ENCODE data around the gene TMOD3. TPM values are rescaled to one million over a fixed set of nuclear protein-coding genes. Genes with fewer than 3 reads are reported as not detected.
A peak's percentile ranks its signal among the peaks of the same experiment; 100 is the strongest.

Gene TMOD3
- total and polyA plus RNA-seq, 2 of the 4 experiments (the other 2 are of a cell fraction): 10.7 to 22.0 TPM

DNA sequence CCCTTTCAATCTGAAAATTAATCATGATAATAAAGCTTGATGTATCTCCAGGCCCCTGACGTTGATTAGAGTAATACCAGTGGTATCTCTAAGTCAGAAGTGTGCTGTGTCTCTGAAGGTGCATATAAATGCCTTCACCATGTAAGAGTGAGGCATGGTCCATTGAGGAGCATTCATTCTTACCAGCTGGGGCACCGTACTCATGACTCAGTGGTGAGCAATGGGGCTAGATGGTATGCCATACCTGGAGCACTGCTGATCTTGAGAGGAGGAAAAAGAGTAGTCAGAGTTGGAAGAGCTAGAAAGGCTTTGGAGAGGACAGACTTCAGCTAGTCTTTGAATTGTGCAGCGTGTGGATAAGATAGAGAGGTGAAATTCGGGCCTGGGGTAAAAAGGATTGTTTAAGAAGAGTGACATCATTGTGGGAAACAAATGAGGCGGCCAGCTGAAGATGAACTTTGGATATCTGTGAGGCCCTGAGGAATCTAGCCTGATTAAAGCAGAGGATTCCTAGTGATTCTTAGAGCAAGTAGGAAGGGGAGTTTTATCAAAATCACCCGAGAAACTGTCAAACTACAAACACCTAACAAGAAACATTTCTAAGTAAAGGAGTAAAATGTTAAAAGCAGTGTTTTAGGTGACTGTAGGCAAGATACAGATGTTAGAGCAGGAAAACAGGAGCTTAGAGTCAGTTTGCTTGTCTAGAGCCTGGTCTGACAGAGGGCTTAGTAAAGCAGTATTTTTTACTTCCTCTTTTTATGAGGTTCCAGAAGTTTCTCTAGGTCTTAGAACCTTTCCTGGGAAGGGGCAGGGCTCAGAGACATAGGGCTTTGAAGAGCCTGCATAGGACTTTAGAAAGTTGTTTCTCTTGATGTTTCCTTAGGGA lies 13.6 kb downstream of the TMOD3 start:
- Histone ChIP-seq H3K4ac (ENCODE audit: low read depth, low read length) (peak overlapping the region; percentile 54; the same call in 1 of the 2 replicates), H3K27me3 (ENCODE audit: control insufficient read depth, insufficient read depth, low read length) (no peaks in the 10 kb centered on the region), H2AK5ac (ENCODE audit: low read depth, low read length) (peak overlapping the region; percentile 25; the same call in 1 of the 2 replicates), H3K4me3 (ENCODE audit: insufficient read depth, low read depth, low read length) (no peak overlapping the region), H4K5ac (ENCODE audit: low read depth, low read length) (peak overlapping the region; percentile 13; the same call in 1 of the 2 replicates), H3K79me1 (ENCODE audit: low read depth in 1 of 2, low read length in 2 of 2) (peaks cover 19 to 86% of the 10 kb centered on the region in 2 experiments; a peak in 3 of 4 replicates), H4K20me1 (ENCODE audit: insufficient read depth, low read length) (peaks cover 89% of the 10 kb centered on the region), H3K4me1 (ENCODE audit: control insufficient read depth, insufficient read depth, low read length) (peaks cover 22% of the 10 kb centered on the region), H2AFZ (replicated peaks; ENCODE audit: low read length, poor library complexity) (no peak overlapping the region), H2BK15ac (ENCODE audit: low read depth, low read length) (no peak overlapping the region), H2BK20ac (ENCODE audit: low read depth, low read length) (no peak overlapping the region), H3K36me3 (ENCODE audit: control insufficient read depth, insufficient read depth, low read length) (no peaks in the 10 kb centered on the region), H4K91ac (ENCODE audit: insufficient read depth, low read depth, low read length) (0 out of 2 replicates have a peak overlapping the region, but pooled peaks have one; percentile 5), H3K56ac (ENCODE audit: extremely low read depth, insufficient read depth, low read length) (0 out of 2 replicates have a peak overlapping the region, but pooled peaks have one; percentile 34), H3K4me2 (ENCODE audit: low read depth, low read length) (peak overlapping the region; percentile 66; the same call in 1 of the 2 replicates), H3K9me3 (ENCODE audit: control insufficient read depth, insufficient read depth, low read length) (no peaks in the 10 kb centered on the region), H4K8ac (ENCODE audit: low read depth in 2 of 2, low read length in 2 of 2) (peak overlapping the region in 1 of 2 experiments; percentile 44; a peak in 3 of 4 replicates), H3K23ac (ENCODE audit: low read depth, low read length) (peak overlapping the region; percentile 72), H3K9me1 (ENCODE audit: insufficient read depth, low read length) (peaks cover 21% of the 10 kb centered on the region), H2BK120ac (ENCODE audit: low read depth, low read length) (0 out of 2 replicates have a peak overlapping the region, but pooled peaks have one; percentile 13), H3K27ac (ENCODE audit: insufficient read depth, low read length) (peak overlapping the region; percentile 8; the same call in 1 of the 2 replicates), H3K9ac (ENCODE audit: low read depth, low read length) (peak overlapping the region; percentile 49; the same call in 1 of the 2 replicates), H3K18ac (ENCODE audit: low read depth, low read length) (peak overlapping the region; percentile 37; the same call in 1 of the 2 replicates), H2AK9ac (replicated peaks; ENCODE audit: low read depth, low read length, poor library complexity) (no peak overlapping the region), H3K14ac (replicated peaks; ENCODE audit: low read depth, low read length) (peak overlapping the region; percentile 53), H2BK5ac (ENCODE audit: low read depth, low read length, poor library complexity, severe bottlenecking) (peak overlapping the region; percentile 71)
- peak; percentile 79 for DNase-seq
- ChIA-PET CTCF (interaction anchor here (0.5 to 0.9 kb wide), 2 partner anchors 57 to 81 kb away, joined by 3 to 4 read pairs; no protein-coding TSS in a partner anchor), POLR2A (ENCODE audit: unreplicated experiment) (no interaction called here)
- in situ Hi-C loops (cut with MboI; ENCODE audit: low sequenced_read_pairs): no loop called here
- intact Hi-C loops (cut with micrococcal nuclease): no loop called here
- ATAC-seq (ENCODE audit: low read depth): peak; percentile 74
- BruUV-seq (replicated peaks): no TSS peak
- 21% methylated on average over 2 of the region's 6 CpGs; no CpG with 5 or more reads in 1 of the 2 experiments for WGBS, 2 experiments (ENCODE audit: extremely low coverage in 2 of 2, insufficient read length in 1 of 2)
- dilution Hi-C loops (cut with HindIII; ENCODE audit: low sequenced_read_pairs, unreplicated experiment): no loop called here
- TF ChIP-seq FOS (IDR thresholded peaks at IDR 0.05; ENCODE audit: low read depth, low read length) (peak; percentile 27; the same call in 1 of the 2 replicates), CHD1 (IDR thresholded peaks at IDR 0.05; ENCODE audit: low read depth, low read length) (no peak), CEBPB (IDR thresholded peaks at IDR 0.05; ENCODE audit: low read depth, low read length) (no peak), BHLHE40 (IDR thresholded peaks at IDR 0.05; ENCODE audit: low read depth, low read length) (no peak), NFE2L2 (IDR thresholded peaks at IDR 0.05; ENCODE audit: low read depth, low read length) (no peak), MAFK (IDR thresholded peaks at IDR 0.05; ENCODE audit: low read depth, low read length) (no peak), POLR2A (IDR thresholded peaks at IDR 0.05; ENCODE audit: low read depth, low read length) (no peak), RFX5 (IDR thresholded peaks at IDR 0.05; ENCODE audit: low read depth, low read length) (no peak), SMC3 (IDR thresholded peaks at IDR 0.05; ENCODE audit: low read depth, low read length) (no peak), RCOR1 (IDR thresholded peaks at IDR 0.05; ENCODE audit: insufficient replicate concordance, low read length) (peak; percentile 16)
- TF ChIP-seq, protein P1, sequence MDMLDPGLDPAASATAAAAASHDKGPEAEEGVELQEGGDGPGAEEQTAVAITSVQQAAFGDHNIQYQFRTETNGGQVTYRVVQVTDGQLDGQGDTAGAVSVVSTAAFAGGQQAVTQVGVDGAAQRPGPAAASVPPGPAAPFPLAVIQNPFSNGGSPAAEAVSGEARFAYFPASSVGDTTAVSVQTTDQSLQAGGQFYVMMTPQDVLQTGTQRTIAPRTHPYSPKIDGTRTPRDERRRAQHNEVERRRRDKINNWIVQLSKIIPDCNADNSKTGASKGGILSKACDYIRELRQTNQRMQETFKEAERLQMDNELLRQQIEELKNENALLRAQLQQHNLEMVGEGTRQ (IDR thresholded peaks at IDR 0.05; ENCODE audit: low read depth, low read length): peak; percentile 39; the same call in 1 of the 2 replicates
- TF ChIP-seq, protein P2, sequence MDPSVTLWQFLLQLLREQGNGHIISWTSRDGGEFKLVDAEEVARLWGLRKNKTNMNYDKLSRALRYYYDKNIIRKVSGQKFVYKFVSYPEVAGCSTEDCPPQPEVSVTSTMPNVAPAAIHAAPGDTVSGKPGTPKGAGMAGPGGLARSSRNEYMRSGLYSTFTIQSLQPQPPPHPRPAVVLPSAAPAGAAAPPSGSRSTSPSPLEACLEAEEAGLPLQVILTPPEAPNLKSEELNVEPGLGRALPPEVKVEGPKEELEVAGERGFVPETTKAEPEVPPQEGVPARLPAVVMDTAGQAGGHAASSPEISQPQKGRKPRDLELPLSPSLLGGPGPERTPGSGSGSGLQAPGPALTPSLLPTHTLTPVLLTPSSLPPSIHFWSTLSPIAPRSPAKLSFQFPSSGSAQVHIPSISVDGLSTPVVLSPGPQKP (IDR thresholded peaks at IDR 0.05; ENCODE audit: borderline replicate concordance, low read depth, low read length): no peak
- TF ChIP-seq, protein P3, sequence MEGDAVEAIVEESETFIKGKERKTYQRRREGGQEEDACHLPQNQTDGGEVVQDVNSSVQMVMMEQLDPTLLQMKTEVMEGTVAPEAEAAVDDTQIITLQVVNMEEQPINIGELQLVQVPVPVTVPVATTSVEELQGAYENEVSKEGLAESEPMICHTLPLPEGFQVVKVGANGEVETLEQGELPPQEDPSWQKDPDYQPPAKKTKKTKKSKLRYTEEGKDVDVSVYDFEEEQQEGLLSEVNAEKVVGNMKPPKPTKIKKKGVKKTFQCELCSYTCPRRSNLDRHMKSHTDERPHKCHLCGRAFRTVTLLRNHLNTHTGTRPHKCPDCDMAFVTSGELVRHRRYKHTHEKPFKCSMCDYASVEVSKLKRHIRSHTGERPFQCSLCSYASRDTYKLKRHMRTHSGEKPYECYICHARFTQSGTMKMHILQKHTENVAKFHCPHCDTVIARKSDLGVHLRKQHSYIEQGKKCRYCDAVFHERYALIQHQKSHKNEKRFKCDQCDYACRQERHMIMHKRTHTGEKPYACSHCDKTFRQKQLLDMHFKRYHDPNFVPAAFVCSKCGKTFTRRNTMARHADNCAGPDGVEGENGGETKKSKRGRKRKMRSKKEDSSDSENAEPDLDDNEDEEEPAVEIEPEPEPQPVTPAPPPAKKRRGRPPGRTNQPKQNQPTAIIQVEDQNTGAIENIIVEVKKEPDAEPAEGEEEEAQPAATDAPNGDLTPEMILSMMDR (conservative IDR thresholded peaks at IDR 0.05; ENCODE audit: low read depth, low read length): no peak

Data from IMR-90 (cell line).